OCI-LY3 (cell line): ENCODE results near the gene ATPAF2.
A peak's percentile ranks its signal among the peaks of the same experiment; 100 is the strongest.

Experiments used
- H2AFZ ChIP-seq: fragments of 200-600, 300-600 bp; shearing (Covaris generic); 2 replicates; pipeline ENCODE4 v1.6.0; 2014; ENCODE audit warnings: antibody characterized with exemption, low read depth, low read length
- H3K27ac ChIP-seq: fragments of 200-600, 300-600 bp; sonication (generic); 2 replicates; pipeline ENCODE4 v1.5.1; 2014; ENCODE audit warnings: mild to moderate bottlenecking, low read length, moderate library complexity, mixed read lengths
- H3K27me3 ChIP-seq: fragments of 200-600, 300-600 bp; sonication (generic); 2 replicates; pipeline ENCODE4 v1.6.1; 2014; ENCODE audit warnings: low read depth, low read length, mixed read lengths
- H3K36me3 ChIP-seq: fragments of 200-600, 300-600 bp; sonication (generic); replicated peaks from 2 replicates; pipeline ENCODE3; 2014; ENCODE audit warnings: low read depth, low read length, mixed read lengths
- H3K4me1 ChIP-seq: fragments of 300-600, 200-600 bp; sonication (generic); 2 replicates; pipeline ENCODE4 v1.6.1; 2014; ENCODE audit warnings: low read length, mixed read lengths
- H3K4me2 ChIP-seq: fragments of 200-600, 300-600 bp; sonication (generic); 2 replicates; pipeline ENCODE4 v1.6.1; 2014; ENCODE audit warnings: low read length, mixed read lengths
- H3K4me3 ChIP-seq: fragments of 300-600, 200-600 bp; sonication (generic); 2 replicates; pipeline ENCODE4 v1.5.1; 2014; ENCODE audit warnings: antibody characterized with exemption, mild to moderate bottlenecking, low read length, moderate library complexity
- H3K79me2 ChIP-seq: fragments of 300-600, 200-600 bp; shearing (Covaris generic); 2 replicates; pipeline ENCODE4 v1.6.1; 2014; ENCODE audit warnings: mild to moderate bottlenecking, low read length, mixed read lengths
- H3K9ac ChIP-seq: fragments of 300-600, 200-600 bp; shearing (Covaris generic); 2 replicates; pipeline ENCODE4 v1.6.0; 2014; ENCODE audit warnings: mild to moderate bottlenecking, low read length, moderate library complexity
- H3K9me3 ChIP-seq: fragments of 200-600, 300-600 bp; shearing (Covaris generic); 2 replicates; pipeline ENCODE4 v1.6.1; 2014; ENCODE audit warnings: low read length, mixed read lengths; ENCODE audit not compliant: insufficient read depth
- H4K20me1 ChIP-seq: fragments of 200-600, 300-600 bp; sonication (generic); 2 replicates; pipeline ENCODE4 v1.6.1; 2016; ENCODE audit warnings: low read length, mixed read lengths; ENCODE audit not compliant: insufficient read depth
- CTCF ChIP-seq: fragments of 200-600, 300-600 bp; sonication (generic); IDR thresholded peaks from 2 replicates; pipeline ENCODE4 v1.5.1; 2014; ENCODE audit warnings: antibody characterized with exemption, low read length, low read depth
- EZH2phosphoT487 ChIP-seq: fragments of 200-600 bp; shearing (Covaris generic); IDR thresholded peaks from 2 replicates; pipeline ENCODE4 v1.6.1; 2018; ENCODE audit warnings: antibody characterized with exemption, mixed run types, low read depth

The ATPAF2 gene

GRCh38 chr17:18038861-18039534 lies at the start of gene ATPAF2, which contains the start of gene GID4:
ATPAF2 (minus strand) TSS chr17:18039168; CDS start chr17:18039013, 155 bp downstream.
GID4 (plus strand) TSS chr17:18039408; CDS start chr17:18039465, 57 bp downstream.
- Histone ChIP-seq H2AFZ (no peak within 1 kb of the TSS), H3K27ac (peak within 1 kb of the TSS; percentile 23), H3K9me3 (no peaks in the 10 kb centered on the region), H3K4me3 (peak within 1 kb of the TSS; percentile 92), H3K36me3 (no peaks in the 10 kb centered on the region), H3K79me2 (peaks cover 27% of the 10 kb centered on the region), H3K4me2 (peak within 1 kb of the TSS; percentile 79), H3K9ac (peak within 1 kb of the TSS; percentile 64), H3K4me1 (peaks cover 11% of the 10 kb centered on the region), H3K27me3 (no peaks in the 10 kb centered on the region), H4K20me1 (no peaks in the 10 kb centered on the region)
- TF ChIP-seq CTCF (no peak), EZH2phosphoT487 (no peak)

DNA sequence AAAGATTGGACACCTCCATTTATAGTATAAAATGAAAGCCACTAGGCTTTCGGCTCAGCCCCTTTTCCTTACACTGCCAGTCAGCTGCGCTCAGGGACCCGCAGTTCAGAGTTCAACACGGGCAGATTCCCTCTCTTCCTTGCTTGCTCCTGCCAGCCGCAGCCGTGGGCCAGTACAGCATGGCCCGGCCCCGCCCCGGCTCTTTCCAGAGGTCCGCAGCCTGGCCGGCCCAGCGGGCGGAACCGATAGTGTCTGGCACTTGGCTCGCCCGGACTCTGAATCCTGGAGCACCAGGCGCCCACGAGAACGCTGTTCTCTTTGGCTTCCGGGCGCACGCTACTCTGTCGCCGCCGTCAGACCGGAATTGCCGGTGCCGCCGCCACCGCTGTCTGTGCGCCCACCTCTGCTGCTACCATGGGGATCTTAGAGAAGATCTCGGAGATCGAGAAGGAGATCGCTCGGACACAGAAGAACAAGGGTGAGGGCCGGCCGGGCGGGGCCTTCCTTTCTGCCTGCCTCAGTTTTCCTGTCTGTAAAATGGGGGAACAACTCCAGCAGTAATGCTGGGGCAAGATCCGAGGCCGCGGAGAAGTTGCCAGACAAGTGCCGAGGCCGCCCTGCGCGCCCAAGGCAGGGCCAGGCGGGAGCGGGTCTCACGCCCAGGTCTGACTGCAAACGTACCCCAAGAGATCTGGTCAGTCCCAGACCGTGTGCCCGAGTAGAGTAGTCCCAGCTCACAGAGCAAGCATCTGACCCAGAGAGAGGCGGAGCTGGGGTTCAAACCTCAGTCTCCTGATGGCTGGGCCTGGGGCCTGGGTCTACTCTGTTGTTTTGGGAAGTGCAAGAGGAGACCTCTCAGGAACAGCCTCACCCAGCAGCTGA lies 48.9 kb upstream of the ATPAF2 start, which contains the start of gene DRG2:
TSS of gene DRG2 (plus strand) at position 339 of the 882 bp plus-strand sequence. CDS start at position 415, 76 bp downstream.
- peak within 1 kb of the TSS; percentile 75 for H3K4me2 ChIP-seq
- H3K4me1 ChIP-seq, result no peaks in the 10 kb centered on the region
- H3K27me3 ChIP-seq, result no peaks in the 10 kb centered on the region
- H3K27ac ChIP-seq, result peak within 1 kb of the TSS; percentile 34
- peak within 1 kb of the TSS; percentile 88 for H3K9ac ChIP-seq
- H2AFZ ChIP-seq, result no peak within 1 kb of the TSS; the same call in 1 of the 2 replicates
- no peaks in the 10 kb centered on the region for H4K20me1 ChIP-seq
- TF ChIP-seq EZH2phosphoT487, result no peak
- TF ChIP-seq CTCF, result no peak
- H3K79me2 ChIP-seq, result peaks cover 22% of the 10 kb centered on the region
- H3K4me3 ChIP-seq, result peak within 1 kb of the TSS; percentile 92
- H3K9me3 ChIP-seq, result no peaks in the 10 kb centered on the region
- H3K36me3 ChIP-seq, result no peaks in the 10 kb centered on the region

GRCh38 chr17:18084256-18084655 lies 45.3 kb upstream of the ATPAF2 start:
- Histone ChIP-seq H3K9ac (no peak overlapping the region), H3K4me2 (no peak overlapping the region), H3K27ac (no peak overlapping the region), H3K4me3 (no peak overlapping the region), H2AFZ (no peak overlapping the region), H3K36me3 (no peaks in the 10 kb centered on the region), H3K4me1 (no peaks in the 10 kb centered on the region), H3K9me3 (no peaks in the 10 kb centered on the region), H4K20me1 (no peaks in the 10 kb centered on the region), H3K27me3 (no peaks in the 10 kb centered on the region), H3K79me2 (peaks cover 15% of the 10 kb centered on the region)
- TF ChIP-seq CTCF, result no peak
- TF ChIP-seq EZH2phosphoT487, result no peak

- H3K27me3 ChIP-seq, result no peaks in the 10 kb centered on the region
- no peaks in the 10 kb centered on the region for H3K36me3 ChIP-seq
- H4K20me1 ChIP-seq, result no peaks in the 10 kb centered on the region
- H3K9ac ChIP-seq, result no peak overlapping the region
- no peaks in the 10 kb centered on the region for H3K9me3 ChIP-seq
- no peak overlapping the region for H2AFZ ChIP-seq
- no peak for TF ChIP-seq CTCF
- TF ChIP-seq EZH2phosphoT487, result no peak
- no peaks in the 10 kb centered on the region for H3K79me2 ChIP-seq
- H3K4me3 ChIP-seq, result no peak overlapping the region
- H3K27ac ChIP-seq, result no peak overlapping the region
- no peaks in the 10 kb centered on the region for H3K4me1 ChIP-seq
- no peak overlapping the region for H3K4me2 ChIP-seq
These were observed 40.6 kb upstream of the ATPAF2 start for GRCh38 chr17:18079543-18079942.
